ENCODE measurements around the gene LRRC8C. TPM values are rescaled to one million over a fixed set of nuclear protein-coding genes. Genes with fewer than 3 reads are reported as not detected.
A peak's percentile ranks its signal among the peaks of the same experiment; 100 is the strongest.

Gene LRRC8C
- total and polyA plus RNA-seq, 8 donors = 8.3 to 11.6 (median 9.2) TPM

- peak; percentile 36 for ATAC-seq
- TF ChIP-seq, protein P1, sequence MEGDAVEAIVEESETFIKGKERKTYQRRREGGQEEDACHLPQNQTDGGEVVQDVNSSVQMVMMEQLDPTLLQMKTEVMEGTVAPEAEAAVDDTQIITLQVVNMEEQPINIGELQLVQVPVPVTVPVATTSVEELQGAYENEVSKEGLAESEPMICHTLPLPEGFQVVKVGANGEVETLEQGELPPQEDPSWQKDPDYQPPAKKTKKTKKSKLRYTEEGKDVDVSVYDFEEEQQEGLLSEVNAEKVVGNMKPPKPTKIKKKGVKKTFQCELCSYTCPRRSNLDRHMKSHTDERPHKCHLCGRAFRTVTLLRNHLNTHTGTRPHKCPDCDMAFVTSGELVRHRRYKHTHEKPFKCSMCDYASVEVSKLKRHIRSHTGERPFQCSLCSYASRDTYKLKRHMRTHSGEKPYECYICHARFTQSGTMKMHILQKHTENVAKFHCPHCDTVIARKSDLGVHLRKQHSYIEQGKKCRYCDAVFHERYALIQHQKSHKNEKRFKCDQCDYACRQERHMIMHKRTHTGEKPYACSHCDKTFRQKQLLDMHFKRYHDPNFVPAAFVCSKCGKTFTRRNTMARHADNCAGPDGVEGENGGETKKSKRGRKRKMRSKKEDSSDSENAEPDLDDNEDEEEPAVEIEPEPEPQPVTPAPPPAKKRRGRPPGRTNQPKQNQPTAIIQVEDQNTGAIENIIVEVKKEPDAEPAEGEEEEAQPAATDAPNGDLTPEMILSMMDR (IDR thresholded peaks at IDR 0.05) = no peak
- no peaks in the 10 kb centered on the region for H3K36me3 ChIP-seq
- intact Hi-C loops (cut with DNase I) = no loop called here
- peak overlapping the region in 1 of 2 donors; percentile 62 for H3K27ac ChIP-seq
- H3K4me3 ChIP-seq = no peak overlapping the region
- no peak for DNase-seq
- H3K27me3 ChIP-seq = no peaks in the 10 kb centered on the region
- no peaks in the 10 kb centered on the region for H3K9me3 ChIP-seq
- H3K4me1 ChIP-seq = peaks cover 0 to 20% of the 10 kb centered on the region in 2 donors
Observed at GRCh38 chr1:89706700-89707012, 73.7 kb downstream of the LRRC8C start.

DNA sequence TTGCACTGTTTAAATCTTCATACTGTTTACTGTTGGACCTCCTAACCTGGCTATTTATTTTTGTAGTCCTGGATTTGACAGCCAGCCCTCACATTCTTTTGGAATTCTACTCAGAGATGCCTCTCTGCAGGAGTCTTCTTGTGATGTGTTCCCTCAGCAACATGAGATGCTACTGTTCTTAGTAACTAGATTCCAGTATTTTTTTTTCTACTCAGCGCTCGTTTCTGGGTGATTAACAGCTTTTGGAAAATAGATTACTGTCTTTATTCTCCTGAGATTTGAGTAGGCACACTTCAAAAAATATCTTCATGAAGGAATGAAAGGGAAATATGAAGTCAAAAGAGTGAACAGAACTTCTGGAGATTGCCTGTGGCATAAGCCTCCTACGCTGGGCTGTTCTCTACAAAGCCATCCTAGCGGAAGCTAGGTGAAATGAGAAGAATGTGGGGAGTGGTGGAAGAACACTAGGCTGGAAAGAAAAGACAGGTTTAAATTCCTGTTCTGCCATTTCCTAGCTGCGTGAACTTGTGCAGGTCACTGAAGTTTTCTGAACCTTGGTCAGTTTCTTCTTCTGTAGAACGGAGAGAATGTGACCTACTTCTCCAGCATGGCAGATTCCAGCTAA, 75.9 kb downstream of the LRRC8C start:
- no peaks in the 10 kb centered on the region for H3K9me3 ChIP-seq
- TF ChIP-seq, protein P1 (IDR thresholded peaks at IDR 0.05) = no peak
- no peak overlapping the region for H3K27ac ChIP-seq
- H3K36me3 ChIP-seq = peaks cover 0 to 14% of the 10 kb centered on the region in 2 donors
- H3K4me3 ChIP-seq = no peak overlapping the region
- ATAC-seq = no peak
- H3K27me3 ChIP-seq = no peaks in the 10 kb centered on the region
- no peak for DNase-seq
- peaks cover 0 to 20% of the 10 kb centered on the region in 2 donors for H3K4me1 ChIP-seq
- intact Hi-C loops (cut with DNase I) = no loop called here

GRCh38 chr1:89710498-89711139, 77.7 kb downstream of the LRRC8C start:
- no peak overlapping the region for H3K4me3 ChIP-seq
- no peaks in the 10 kb centered on the region for H3K9me3 ChIP-seq
- no peak for DNase-seq
- H3K4me1 ChIP-seq = peaks cover 0 to 17% of the 10 kb centered on the region in 2 donors
- TF ChIP-seq, protein P1 (IDR thresholded peaks at IDR 0.05) = no peak
- H3K27me3 ChIP-seq = no peaks in the 10 kb centered on the region
- ATAC-seq = no peak
- H3K27ac ChIP-seq = no peak overlapping the region
- H3K36me3 ChIP-seq = peaks cover 0 to 20% of the 10 kb centered on the region in 2 donors
- intact Hi-C loops (cut with DNase I) = no loop called here

DNA sequence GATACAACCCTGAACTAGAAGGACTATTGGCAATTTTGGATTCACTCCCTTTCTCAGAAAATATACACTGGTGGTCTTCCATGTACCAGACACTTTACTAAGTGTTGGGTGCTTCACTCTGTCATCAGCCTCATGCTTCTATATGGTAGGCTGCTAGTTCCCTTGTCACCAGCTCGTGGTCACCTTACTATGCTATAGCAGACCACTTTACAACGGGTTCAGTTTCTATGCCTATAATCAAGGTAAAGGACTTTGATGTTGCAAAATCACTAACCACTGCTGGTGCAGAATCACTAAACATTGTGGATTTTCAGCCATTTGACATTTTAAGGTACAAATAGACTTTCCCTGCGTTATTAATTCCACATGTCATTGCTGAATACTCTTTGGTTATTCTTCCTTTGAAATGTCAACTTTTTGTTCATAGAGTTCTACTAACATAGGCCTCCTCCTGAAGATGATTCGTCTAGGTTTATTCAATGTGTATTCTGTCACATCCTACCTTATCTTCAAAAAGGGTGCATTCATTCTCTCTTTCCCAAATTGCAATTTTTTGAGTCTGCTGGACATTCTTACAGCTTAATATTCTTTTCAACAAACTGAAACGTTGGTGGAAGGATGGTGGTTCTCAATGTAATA, 78.3 kb downstream of the LRRC8C start:
- peaks cover 0 to 11% of the 10 kb centered on the region in 2 donors for H3K4me1 ChIP-seq
- H3K9me3 ChIP-seq = no peaks in the 10 kb centered on the region
- ATAC-seq (no peak), DNase-seq (no peak)
- no peaks in the 10 kb centered on the region for H3K27me3 ChIP-seq
- intact Hi-C loops (cut with DNase I) = no loop called here
- peaks cover 0 to 20% of the 10 kb centered on the region in 2 donors for H3K36me3 ChIP-seq
- no peak overlapping the region for H3K4me3 ChIP-seq
- TF ChIP-seq, protein P1 (IDR thresholded peaks at IDR 0.05) = no peak
- no peak overlapping the region for H3K27ac ChIP-seq

GRCh38 chr1:89712420-89712819, 79.5 kb downstream of the LRRC8C start:
- TF ChIP-seq, protein P1 (IDR thresholded peaks at IDR 0.05) = no peak
- intact Hi-C loops (cut with DNase I) = no loop called here
- Histone ChIP-seq H3K36me3 (peaks cover 0 to 20% of the 10 kb centered on the region in 2 donors), H3K4me1 (peaks cover 0 to 3% of the 10 kb centered on the region in 2 donors), H3K27ac (no peak overlapping the region), H3K4me3 (no peak overlapping the region), H3K9me3 (no peaks in the 10 kb centered on the region), H3K27me3 (no peaks in the 10 kb centered on the region)
- ATAC-seq (no peak), DNase-seq (no peak)
